ENCODE measurements around the gene HBG2.
"Not testable (repeated sequence)": the region's sequence is repeated elsewhere in the genome, so short reads cannot be mapped to it uniquely, and the experiment has no call there.

Gene HBG2

GRCh38 chr11:5267033-5267563 is 12.5 kb upstream of the HBG2 start:
- CTCF ChIA-PET, result no interaction called here
- no peak overlapping the region for H3K4me3 ChIP-seq (ENCODE audit: low read depth, low read length)
- TF ChIP-seq, protein P1, sequence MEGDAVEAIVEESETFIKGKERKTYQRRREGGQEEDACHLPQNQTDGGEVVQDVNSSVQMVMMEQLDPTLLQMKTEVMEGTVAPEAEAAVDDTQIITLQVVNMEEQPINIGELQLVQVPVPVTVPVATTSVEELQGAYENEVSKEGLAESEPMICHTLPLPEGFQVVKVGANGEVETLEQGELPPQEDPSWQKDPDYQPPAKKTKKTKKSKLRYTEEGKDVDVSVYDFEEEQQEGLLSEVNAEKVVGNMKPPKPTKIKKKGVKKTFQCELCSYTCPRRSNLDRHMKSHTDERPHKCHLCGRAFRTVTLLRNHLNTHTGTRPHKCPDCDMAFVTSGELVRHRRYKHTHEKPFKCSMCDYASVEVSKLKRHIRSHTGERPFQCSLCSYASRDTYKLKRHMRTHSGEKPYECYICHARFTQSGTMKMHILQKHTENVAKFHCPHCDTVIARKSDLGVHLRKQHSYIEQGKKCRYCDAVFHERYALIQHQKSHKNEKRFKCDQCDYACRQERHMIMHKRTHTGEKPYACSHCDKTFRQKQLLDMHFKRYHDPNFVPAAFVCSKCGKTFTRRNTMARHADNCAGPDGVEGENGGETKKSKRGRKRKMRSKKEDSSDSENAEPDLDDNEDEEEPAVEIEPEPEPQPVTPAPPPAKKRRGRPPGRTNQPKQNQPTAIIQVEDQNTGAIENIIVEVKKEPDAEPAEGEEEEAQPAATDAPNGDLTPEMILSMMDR (IDR thresholded peaks at IDR 0.05; ENCODE audit: insufficient read depth, low read length, missing control alignments), result no peak
- POLR2A ChIA-PET, result no interaction called here
- no peak for DNase-seq (ENCODE audit: low read depth, low spot score)

- POLR2A ChIA-PET, result no interaction called here
- TF ChIP-seq, protein P1 (IDR thresholded peaks at IDR 0.05; ENCODE audit: insufficient read depth, low read length, missing control alignments), result no peak
- no peak overlapping the region for H3K4me3 ChIP-seq (ENCODE audit: low read depth, low read length)
- CTCF ChIA-PET, result no interaction called here
- DNase-seq (ENCODE audit: low read depth, low spot score), result no peak
Observed at GRCh38 chr11:5266609-5267008, 12.0 kb upstream of the HBG2 start.

GRCh38 chr11:5265832-5266231 is 11.3 kb upstream of the HBG2 start:
- TF ChIP-seq, protein P1 (IDR thresholded peaks at IDR 0.05; ENCODE audit: insufficient read depth, low read length, missing control alignments), result no peak
- no peak overlapping the region for H3K4me3 ChIP-seq (ENCODE audit: low read depth, low read length)
- CTCF ChIA-PET, result no interaction called here
- no peak for DNase-seq (ENCODE audit: low read depth, low spot score)
- POLR2A ChIA-PET, result no interaction called here

- TF ChIP-seq, protein P1 (IDR thresholded peaks at IDR 0.05; ENCODE audit: insufficient read depth, low read length, missing control alignments), result no peak
- CTCF ChIA-PET, result no interaction called here
- no peak for DNase-seq (ENCODE audit: low read depth, low spot score)
- POLR2A ChIA-PET, result no interaction called here
- H3K4me3 ChIP-seq (ENCODE audit: low read depth, low read length), result no peak overlapping the region
Observed at GRCh38 chr11:5258543-5259262, 4.1 kb upstream of the HBG2 start.

DNA sequence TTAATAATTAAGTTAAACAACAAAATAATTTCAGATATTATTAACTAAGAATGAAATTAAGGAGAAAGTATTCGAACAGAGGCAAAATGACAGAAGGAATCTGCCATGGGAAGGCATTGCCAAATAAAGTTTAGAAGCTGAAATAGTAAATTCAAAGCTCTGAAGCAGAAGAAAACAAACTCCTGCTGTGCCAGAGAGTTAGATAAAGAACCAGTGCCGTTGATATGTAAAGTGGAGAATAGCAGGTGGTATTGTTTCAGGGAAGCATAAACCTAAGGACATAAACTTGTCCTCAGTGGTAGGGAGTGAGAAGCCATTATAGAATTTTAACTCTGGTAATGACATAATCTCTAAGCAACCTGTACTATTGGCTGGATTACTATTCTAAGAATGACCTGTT is 2.7 kb upstream of the HBG2 start:
- TF ChIP-seq, protein P1 (IDR thresholded peaks at IDR 0.05; ENCODE audit: insufficient read depth, low read length, missing control alignments), result no peak
- ChIA-PET CTCF (no interaction called here), POLR2A (no interaction called here)
- no peak overlapping the region for H3K4me3 ChIP-seq (ENCODE audit: low read depth, low read length)
- no peak for DNase-seq (ENCODE audit: low read depth, low spot score)

DNA sequence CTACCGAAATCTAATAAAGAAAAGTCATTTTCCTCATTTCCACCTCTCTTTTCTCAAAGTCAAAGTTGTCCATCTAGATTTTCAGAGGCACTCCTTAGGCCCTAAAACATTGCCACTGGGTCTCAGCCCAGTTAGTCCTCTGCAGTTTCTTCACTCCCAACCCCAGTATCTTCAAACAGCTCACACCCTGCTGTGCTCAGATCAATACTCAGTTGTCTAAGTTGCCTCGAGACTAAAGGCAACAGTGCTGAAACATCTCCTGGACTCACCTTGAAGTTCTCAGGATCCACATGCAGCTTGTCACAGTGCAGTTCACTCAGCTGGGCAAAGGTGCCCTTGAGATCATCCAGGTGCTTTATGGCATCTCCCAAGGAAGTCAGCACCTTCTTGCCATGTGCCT is 558 bp downstream of the HBG2 start:
- DNase-seq (ENCODE audit: low read depth, low spot score); H3K4me3 ChIP-seq (ENCODE audit: low read depth, low read length); CTCF ChIA-PET; POLR2A ChIA-PET: not testable (repeated sequence)

DNA sequence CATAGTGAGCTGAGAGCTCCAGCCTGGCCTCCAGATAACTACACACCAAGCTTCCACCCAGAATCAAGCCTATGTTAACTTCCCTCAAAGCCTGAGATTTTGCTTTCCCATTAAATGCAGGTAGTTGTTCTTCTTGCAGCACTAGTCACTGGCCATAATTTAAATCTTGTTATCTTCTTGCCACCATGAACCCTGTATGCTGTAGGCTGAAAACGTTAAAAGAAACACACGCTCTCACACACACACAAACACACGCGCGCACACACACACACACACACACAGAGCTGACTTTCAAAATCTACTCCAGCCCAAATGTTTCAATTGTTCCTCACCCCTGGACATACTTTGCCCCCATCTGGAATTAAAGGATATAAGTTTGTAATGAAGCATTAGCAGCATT is 1.1 kb downstream of the HBG2 start:
- CTCF ChIA-PET; POLR2A ChIA-PET; H3K4me3 ChIP-seq (ENCODE audit: low read depth, low read length); DNase-seq (ENCODE audit: low read depth, low spot score): not testable (repeated sequence)
